Ovary (tissue), 9 donors: Measurements from ENCODE around the gene AWAT1. TPM values are rescaled to one million over a fixed set of nuclear protein-coding genes. Genes with fewer than 3 reads are reported as not detected.
"Not testable (repeated sequence)": the region's sequence is repeated elsewhere in the genome, so short reads cannot be mapped to it uniquely, and the experiment has no call there.

Experiments used
- DNase-seq, 5 donors: peaks; one replicate each; pipeline ENCODE4 v3.0.0-alpha.2; 2019 to 2020
- H3K27ac ChIP-seq, 2 donors: fragments of 200-600 bp; one replicate each; pipeline versions ENCODE4 v1.5.1 to v1.8.0; 2019 to 2022
- H3K27me3 ChIP-seq: fragments of 200-600 bp; one replicate; pipeline ENCODE4 v1.8.0; 2022
- H3K36me3 ChIP-seq: fragments of 200-600 bp; sonication (generic); one replicate; pipeline ENCODE4 v1.5.1; 2019
- H3K4me1 ChIP-seq: one replicate; pipeline ENCODE4 v1.8.1; 2013; ENCODE audit warnings: mild to moderate bottlenecking, moderate library complexity; ENCODE audit not compliant: insufficient read depth
- H3K4me3 ChIP-seq: fragments of 200-600 bp; sonication (generic); one replicate; pipeline ENCODE4 v1.5.1; 2017
- H3K9me3 ChIP-seq, 2 donors: fragments of 200-600 bp in 1 of 2; sonication (generic) in 1 of 2; one replicate each; pipeline versions ENCODE4 v1.5.1 to v1.8.1; 2013 to 2019; ENCODE audit warnings: mild to moderate bottlenecking in 1 of 2, moderate library complexity in 1 of 2
- EP300 ChIP-seq: sonication (generic); formaldehyde crosslinking; IDR thresholded peaks from one replicate; pipeline ENCODE4 v1.6.1; 2017; ENCODE audit warnings: antibody characterized with exemption
- POLR2A ChIP-seq: fragments of 450-650 bp; IDR thresholded peaks from one replicate; pipeline ENCODE4 v1.6.1; 2017; ENCODE audit warnings: antibody characterized with exemption, mild to moderate bottlenecking, moderate library complexity
- whole genome bisulfite sequencing, 3 donors: extraction: QIAGEN DNeasy Blood & Tissue Kit in 1 of 3; methylation state at CpG; one replicate each; pipeline versions ENCODE4 v1.1.5 to v1.1.7; 2013 to 2017; 5-methylcytosine and 5-hydroxymethylcytosine counted together
- intact Hi-C, 4 donors: fragments of 100-400 bp; cut with DNase I; formaldehyde crosslinking; loops; one replicate each; pipeline versions ENCODE4 v1.11.0 to v1.15.1; 2022 to 2023
- polyA plus RNA-seq, 2 donors: library from polyadenylated mRNA; stranded (reverse); fragments of 200-250 nt in 1 of 2; fragments of 350-450 nt in 1 of 2; fragmentation: Illumina TruSeq in 1 of 2; extraction: RNeasy Lipid Tissue Mini Kit (QIAGEN cat#74804) in 1 of 2; gene quantifications; one replicate each; pipeline ENCODE4 v1.2.3, GENCODE V29; 2013 to 2014
- total RNA-seq, 7 donors: library from RNA; depleted of rRNA in 2 of 7; stranded (reverse); fragments of >200 nt in 2 of 7; fragmentation: NEBNext Ultra II Directional in 3 of 7; extraction: Animal tissue kit (Norgen Biotek cat#: 25700) in 3 of 7; gene quantifications; one replicate each; pipeline versions ENCODE4 v1.1.0 to v1.2.4, GENCODE V29; 2016 to 2023
- TF ChIP-seq, protein P1 (sequence below), 3 donors: fragments of 450-650 bp in 2 of 3; fragments of 200-600 bp in 1 of 3; IDR thresholded peaks; one replicate each; pipeline versions ENCODE4 v1.5.1 to v1.8.0; 2016 to 2022; ENCODE audit warnings: antibody characterized with exemption in 3 of 3, mild to moderate bottlenecking in 1 of 3
- donor health status: DM: no; HTN: no; CAD: no; lungs with moderate emphysema.
- donor health status: DM: no; HTN: no; CAD: no.
- donor health status: Bipolar disorder and iron deficiency.
- donor health status: DM: yes; HTN: yes; CAD: no.
- donor health status: DM: no; HTN: no; CAD: no.
- donor health status: DM: yes; HTN: yes; CAD: no.

Gene AWAT1
- total and polyA plus RNA-seq, 9 donors, result not detected

DNA sequence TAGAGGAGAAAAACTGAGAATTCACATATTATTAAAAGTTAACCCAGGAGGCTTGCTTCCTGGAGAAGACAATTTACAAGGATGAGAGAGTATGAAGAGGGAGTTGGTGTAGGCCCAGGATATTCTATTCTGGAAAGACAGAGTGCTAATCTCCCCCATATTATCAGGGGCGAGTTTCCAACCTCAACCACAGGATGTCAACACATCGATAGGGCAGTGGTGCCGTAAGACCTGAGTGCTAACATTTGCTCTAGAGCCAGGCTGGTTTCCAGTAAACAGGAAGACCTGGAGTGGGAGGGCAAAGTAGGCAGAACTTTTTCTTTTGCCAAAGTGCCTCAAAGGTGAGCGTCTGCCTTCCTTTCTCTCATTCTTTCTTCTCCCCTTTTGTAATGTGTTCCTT is 2.8 kb upstream of the AWAT1 start:
- intact Hi-C loops, result no loop called here
- 50 to 62% (median 51%) methylated on average over 4 of the region's 4 CpGs for WGBS, 3 donors

DNA sequence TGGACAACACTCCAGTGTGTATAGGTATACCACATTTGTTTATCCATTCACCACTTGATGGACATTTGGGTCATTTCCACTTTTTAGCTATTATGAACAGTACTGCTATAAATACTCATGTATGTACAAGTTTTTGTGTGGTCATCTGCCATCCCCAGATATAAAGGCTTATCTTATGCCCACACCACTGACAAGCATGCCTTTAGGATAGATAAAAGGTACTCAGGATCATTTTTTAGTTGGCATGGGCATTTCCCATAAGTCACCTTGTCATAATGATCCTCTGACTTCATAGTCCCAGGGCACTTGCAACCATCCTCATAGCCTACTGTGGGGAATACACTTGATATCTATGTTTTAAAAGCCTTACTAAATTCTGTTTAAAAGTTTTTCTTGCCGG is 6.3 kb downstream of the AWAT1 start:
- 82 to 100% (median 83%) methylated on average over 1 of the region's 1 CpG for WGBS, 3 donors
- Histone ChIP-seq H3K4me1 (no peaks in the 10 kb centered on the region), H3K27me3 (no peaks in the 10 kb centered on the region), H3K4me3 (no peak overlapping the region), H3K9me3 (no peaks in the 10 kb centered on the region), H3K36me3 (peaks cover 2% of the 10 kb centered on the region), H3K27ac (no peak overlapping the region)
- DNase-seq, result no peak
- TF ChIP-seq EP300 (no peak), POLR2A (no peak)
- TF ChIP-seq, protein P1, sequence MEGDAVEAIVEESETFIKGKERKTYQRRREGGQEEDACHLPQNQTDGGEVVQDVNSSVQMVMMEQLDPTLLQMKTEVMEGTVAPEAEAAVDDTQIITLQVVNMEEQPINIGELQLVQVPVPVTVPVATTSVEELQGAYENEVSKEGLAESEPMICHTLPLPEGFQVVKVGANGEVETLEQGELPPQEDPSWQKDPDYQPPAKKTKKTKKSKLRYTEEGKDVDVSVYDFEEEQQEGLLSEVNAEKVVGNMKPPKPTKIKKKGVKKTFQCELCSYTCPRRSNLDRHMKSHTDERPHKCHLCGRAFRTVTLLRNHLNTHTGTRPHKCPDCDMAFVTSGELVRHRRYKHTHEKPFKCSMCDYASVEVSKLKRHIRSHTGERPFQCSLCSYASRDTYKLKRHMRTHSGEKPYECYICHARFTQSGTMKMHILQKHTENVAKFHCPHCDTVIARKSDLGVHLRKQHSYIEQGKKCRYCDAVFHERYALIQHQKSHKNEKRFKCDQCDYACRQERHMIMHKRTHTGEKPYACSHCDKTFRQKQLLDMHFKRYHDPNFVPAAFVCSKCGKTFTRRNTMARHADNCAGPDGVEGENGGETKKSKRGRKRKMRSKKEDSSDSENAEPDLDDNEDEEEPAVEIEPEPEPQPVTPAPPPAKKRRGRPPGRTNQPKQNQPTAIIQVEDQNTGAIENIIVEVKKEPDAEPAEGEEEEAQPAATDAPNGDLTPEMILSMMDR (IDR thresholded peaks at IDR 0.05), result no peak
- intact Hi-C loops, result no loop called here

More for the DNA sequence above, 2.8 kb upstream of the AWAT1 start:
- Histone ChIP-seq H3K27me3 (no peaks in the 10 kb centered on the region), H3K36me3 (no peaks in the 10 kb centered on the region), H3K4me1 (no peaks in the 10 kb centered on the region), H3K9me3 (no peaks in the 10 kb centered on the region), H3K27ac (no peak overlapping the region), H3K4me3 (no peak overlapping the region)
- DNase-seq, result no peak
- TF ChIP-seq EP300, result no peak
- TF ChIP-seq, protein P1 (IDR thresholded peaks at IDR 0.05), result no peak
- TF ChIP-seq POLR2A, result no peak

DNA sequence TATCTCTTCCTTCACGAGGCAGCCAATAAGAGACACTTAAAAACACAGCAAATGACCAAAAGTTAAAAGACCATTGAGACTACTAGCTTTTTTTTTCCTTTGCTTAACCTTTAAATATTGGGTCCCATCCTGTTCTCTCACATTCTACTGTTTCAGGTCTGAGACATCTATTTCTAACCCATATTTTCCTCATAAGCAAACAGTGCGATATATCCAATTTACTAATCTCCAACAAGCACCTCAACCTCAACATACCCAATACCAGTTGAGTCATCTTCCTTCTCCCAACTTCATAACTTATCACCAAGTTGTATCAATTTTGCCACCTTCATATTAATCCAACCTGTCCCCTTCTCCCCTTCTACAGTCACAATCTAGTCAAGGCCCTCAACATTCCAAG is 7.0 kb downstream of the AWAT1 start:
- intact Hi-C loops, result no loop called here
- H3K36me3 ChIP-seq, result peaks cover 2% of the 10 kb centered on the region
- no peaks in the 10 kb centered on the region for H3K27me3 ChIP-seq
- WGBS, 3 donors, result 69 to 75% (median 73%) methylated on average over 2 of the region's 2 CpGs
- H3K4me3 ChIP-seq, result no peak overlapping the region
- no peak overlapping the region for H3K27ac ChIP-seq
- H3K9me3 ChIP-seq, result no peaks in the 10 kb centered on the region
- DNase-seq, result no peak
- TF ChIP-seq EP300 (no peak), POLR2A (no peak)
- TF ChIP-seq, protein P1 (IDR thresholded peaks at IDR 0.05), result no peak
- H3K4me1 ChIP-seq, result no peaks in the 10 kb centered on the region

DNA sequence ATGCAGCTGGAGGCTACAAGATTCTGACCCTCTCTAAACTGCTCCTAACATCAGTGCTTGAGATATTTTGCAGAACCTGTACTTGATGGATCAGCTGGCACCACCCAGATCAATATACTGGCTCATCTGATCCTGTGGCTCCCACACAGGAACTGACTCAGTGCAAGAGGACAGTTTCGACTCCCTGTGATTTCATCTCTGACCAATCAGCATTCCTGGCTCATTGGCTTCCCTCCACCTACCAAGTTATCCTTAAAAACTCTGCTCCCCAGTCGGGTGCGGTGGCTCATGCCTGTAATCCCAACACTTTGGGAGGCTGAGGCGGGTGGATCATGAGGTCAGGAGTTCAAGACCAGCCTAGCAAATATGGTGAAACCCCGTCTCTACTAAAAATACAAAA is 9.1 kb downstream of the AWAT1 start:
- H3K4me3 ChIP-seq, H3K9me3 ChIP-seq, H3K27me3 ChIP-seq, intact Hi-C loops, DNase-seq, H3K27ac ChIP-seq, H3K4me1 ChIP-seq, H3K36me3 ChIP-seq: not testable (repeated sequence)
- WGBS, 3 donors, result 62 to 75% (median 75%) methylated on average over 5 of the region's 5 CpGs

DNA sequence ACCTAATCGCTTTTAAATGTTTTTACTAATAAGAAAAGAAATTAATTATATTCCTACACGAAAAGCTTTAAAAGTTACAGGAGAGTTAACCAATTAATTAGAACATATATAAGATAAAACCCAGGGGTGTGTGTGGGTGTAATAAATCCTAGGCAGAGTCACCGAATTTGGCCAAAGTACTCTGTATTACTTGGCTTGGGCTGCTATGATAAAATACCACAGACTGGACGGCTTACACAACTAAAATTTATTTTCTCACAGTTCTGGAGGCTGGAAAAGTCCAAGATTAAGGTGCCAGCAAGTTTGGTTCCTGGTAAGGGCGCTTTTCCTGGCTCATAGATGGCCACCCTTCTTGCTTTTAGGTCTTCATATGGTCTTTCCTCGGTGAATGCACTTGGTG is 10.4 kb downstream of the AWAT1 start:
- Histone ChIP-seq H3K9me3 (no peaks in the 10 kb centered on the region), H3K36me3 (peaks cover 2% of the 10 kb centered on the region), H3K27ac (no peak overlapping the region), H3K4me1 (no peaks in the 10 kb centered on the region), H3K4me3 (no peak overlapping the region), H3K27me3 (no peaks in the 10 kb centered on the region)
- no peak for DNase-seq
- WGBS, 3 donors, result 45 to 49% (median 47%) methylated on average over 6 of the region's 6 CpGs
- no peak for TF ChIP-seq EP300
- TF ChIP-seq POLR2A, result no peak
- intact Hi-C loops, result no loop called here

DNA sequence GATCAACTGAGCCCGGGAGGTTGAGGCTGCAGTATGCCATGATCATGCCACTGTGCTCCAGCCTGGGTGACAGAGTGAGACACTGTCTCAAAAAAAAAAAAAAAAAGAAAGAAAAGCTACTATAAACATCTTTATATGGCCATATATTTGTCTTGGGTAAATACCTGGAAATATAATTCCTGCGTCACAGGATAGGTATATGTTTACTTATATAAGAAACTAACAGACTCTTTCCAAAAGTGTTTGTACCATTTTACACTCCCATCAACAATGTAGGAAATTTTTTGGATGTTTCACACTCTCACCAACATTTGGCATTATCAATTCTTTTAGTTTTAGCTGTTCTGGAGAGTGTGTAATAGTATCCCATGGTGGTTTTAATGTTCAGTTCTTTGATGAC is 12.8 kb downstream of the AWAT1 start:
- Histone ChIP-seq H3K36me3 (peaks cover 2% of the 10 kb centered on the region), H3K4me3 (no peak overlapping the region), H3K27me3 (no peaks in the 10 kb centered on the region), H3K4me1 (no peaks in the 10 kb centered on the region), H3K9me3 (no peaks in the 10 kb centered on the region), H3K27ac (no peak overlapping the region)
- TF ChIP-seq EP300 (no peak), POLR2A (no peak)
- TF ChIP-seq, protein P1 (IDR thresholded peaks at IDR 0.05), result no peak
- intact Hi-C loops, result no loop called here
- no peak for DNase-seq
- WGBS, 3 donors, result 76 to 90% (median 90%) methylated on average over 2 of the region's 2 CpGs
